ENCODE data around the gene ZMAT5.

The ZMAT5 gene

DNA sequence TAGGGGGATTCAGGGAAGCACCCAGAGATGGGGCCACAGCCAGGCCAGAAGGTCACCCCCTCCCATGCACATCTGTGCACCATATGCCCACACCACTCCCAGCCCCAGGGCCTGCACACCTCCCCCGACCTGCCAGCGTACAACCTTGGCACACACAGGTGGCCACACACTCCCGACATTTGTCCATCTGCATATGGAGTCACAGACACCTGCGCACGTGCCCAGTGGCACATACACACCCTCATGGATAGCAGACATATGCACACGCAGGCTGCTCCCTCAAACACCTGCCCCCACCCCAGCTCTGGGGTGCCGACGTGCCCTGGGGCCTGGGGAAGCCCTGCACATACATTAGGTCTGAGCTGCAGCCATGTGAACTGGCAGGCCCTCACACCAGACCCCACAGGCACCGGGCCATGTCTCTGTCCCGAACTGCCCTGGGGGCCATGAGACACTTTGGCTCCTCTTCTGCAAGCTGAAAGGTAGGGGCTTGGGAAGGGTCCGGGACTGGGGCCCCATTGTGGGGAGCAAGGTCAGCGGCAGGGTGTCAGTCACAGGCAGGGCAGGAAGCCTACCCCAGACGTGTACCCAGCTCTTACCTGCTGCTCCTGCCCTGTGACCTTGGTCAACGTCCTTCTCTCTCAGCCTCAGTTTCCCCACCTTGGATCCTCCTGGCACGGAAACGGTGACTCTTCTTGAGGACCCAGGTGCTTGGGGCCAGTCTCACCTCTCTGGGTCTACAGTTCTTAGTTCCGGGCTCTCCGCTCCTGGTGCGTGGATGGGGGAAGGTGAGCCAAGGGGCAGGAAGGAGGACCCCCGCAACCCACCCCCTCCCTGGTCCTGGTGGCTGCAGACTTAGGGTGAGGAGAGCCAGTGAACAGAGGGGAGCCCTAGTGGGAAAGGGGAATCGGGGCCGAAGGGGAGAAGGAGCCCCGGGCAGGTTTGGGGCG is 47.6 kb downstream of the ZMAT5 start:
- no peak for DNase-seq (ENCODE audit: low read depth, low spot score)
- no peak overlapping the region for H3K4me3 ChIP-seq (ENCODE audit: low read length)

DNA sequence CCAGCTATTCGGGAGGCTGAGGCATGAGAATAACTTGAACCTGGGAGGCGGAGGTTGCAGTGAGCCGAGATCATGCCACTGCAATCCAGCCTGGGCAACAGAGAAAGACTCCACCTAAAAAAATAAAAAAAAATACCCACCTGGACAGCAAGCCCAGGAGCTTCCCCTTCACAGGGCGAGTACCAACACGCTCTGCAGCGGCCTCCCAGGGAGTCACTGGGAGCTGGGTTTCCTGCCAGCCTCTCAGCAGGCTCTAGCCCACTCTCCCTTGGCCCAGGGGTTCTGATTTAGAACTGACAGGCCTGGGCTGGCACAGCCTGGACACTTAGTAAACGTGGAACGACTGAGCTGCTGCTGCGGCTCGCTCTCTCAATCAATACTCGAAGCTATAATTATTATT is 49.0 kb downstream of the ZMAT5 start:
- DNase-seq (ENCODE audit: low read depth, low spot score): no peak
- no peak overlapping the region for H3K4me3 ChIP-seq (ENCODE audit: low read length)

DNA sequence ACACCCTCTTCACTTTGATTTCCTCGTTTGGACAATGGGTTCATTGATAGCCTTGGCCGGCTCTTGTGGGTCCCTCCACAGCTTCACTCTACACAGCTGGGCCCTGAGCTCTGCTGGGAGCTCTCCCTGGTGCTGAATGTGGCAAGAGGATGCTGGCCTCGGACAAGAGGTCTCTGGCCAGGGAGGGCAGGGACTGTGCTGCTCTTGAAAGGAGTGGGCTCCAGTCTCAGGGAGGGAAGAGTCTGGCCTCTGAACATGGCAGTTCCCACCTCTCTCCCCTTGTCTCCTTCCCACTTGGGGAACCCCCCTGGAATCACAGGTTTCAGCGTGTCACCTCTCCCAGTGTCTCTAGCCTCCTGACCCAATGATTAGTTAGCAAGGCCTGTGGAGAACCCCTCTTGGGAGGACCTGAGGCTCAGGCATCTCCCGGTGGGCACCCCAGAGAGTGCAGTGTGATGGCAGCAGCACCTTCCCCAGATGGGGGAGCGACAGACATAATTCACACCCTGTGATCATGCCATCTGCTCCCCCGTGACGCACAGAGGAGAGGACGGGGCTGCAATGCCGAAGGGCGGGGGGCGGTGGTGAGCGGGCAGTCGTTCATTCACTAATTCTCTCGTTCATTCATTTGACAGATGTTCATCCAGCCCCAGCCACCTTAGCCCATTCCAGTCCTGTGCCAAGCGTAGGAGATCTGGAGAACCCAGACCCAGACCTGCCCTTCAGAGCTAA is 49.8 kb downstream of the ZMAT5 start:
- H3K4me3 ChIP-seq (ENCODE audit: low read length): no peak overlapping the region
- no peak for DNase-seq (ENCODE audit: low read depth, low spot score)

DNA sequence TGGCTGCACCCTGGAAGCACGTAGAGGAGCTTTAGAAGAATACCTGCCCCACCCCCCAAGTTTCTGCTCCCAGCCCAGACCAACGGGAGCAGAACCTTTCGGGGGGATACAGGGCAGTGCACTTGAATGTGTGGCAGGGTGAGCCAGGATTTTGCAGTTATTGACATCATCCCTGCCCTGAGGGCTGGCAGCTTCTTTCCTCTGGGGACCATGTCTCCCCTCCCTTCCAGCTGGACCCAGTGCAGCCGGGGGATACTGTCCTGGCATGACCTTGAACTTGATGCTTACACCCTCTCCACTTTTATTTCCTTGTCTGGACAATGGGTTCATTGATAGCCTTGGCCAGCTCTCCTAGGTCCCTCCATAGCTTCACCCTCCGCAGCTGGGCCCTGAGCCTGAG is 51.1 kb downstream of the ZMAT5 start:
- H3K4me3 ChIP-seq (ENCODE audit: low read length): no peak overlapping the region
- DNase-seq (ENCODE audit: low read depth, low spot score): no peak

DNA sequence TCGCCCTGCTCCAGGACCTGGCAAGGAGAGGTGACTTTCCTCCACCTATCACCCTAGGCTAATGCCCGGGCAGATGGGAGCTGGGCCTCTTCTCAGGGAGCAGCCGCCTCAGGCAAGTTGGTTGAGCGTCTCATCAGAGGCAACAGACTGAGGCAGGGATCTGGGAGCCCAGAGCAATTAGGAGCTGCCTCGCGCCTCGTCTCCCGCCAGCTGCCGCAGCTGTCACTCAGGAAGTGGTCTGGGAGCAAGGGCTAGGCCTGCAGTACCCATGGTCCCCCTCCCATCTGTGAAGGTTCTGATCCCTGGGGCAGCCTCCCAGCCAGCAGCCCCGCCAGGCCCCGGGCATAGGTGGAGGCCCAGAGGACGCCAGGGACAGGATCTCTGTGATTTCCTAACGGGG is 51.6 kb downstream of the ZMAT5 start:
- no peak for DNase-seq (ENCODE audit: low read depth, low spot score)

DNA sequence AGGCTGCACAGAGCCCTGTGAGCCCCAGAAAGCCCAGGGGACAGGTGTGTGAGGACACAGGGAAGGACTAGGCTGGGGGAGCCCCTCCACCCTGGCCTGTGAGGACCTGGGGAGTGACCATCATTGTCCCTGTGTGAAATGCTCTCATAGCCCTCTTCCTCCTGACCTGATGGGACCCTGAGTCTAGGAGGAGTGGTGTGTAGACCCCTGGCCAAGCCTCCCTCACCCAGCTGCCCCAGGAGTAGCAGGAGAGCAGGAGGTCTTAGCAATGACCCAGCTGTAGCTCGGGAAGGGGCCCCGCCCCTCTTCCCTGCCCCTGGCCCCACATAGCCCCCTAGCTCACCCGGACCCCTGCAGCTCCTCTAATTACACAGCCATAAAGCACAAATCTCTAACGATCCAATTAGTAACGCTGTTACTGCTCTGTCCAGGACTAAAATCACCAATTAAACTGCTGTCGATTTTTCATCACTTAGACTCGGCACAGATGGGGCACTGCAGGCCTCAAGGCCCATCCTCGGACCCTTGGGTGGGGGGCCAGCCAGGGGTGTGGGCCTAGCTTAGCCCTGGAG is 53.6 kb downstream of the ZMAT5 start:
- H3K4me3 ChIP-seq (ENCODE audit: low read length): no peak overlapping the region
- DNase-seq (ENCODE audit: low read depth, low spot score): no peak

More for the DNA sequence above, 51.6 kb downstream of the ZMAT5 start:
- no peak overlapping the region for H3K4me3 ChIP-seq (ENCODE audit: low read length)

DNA sequence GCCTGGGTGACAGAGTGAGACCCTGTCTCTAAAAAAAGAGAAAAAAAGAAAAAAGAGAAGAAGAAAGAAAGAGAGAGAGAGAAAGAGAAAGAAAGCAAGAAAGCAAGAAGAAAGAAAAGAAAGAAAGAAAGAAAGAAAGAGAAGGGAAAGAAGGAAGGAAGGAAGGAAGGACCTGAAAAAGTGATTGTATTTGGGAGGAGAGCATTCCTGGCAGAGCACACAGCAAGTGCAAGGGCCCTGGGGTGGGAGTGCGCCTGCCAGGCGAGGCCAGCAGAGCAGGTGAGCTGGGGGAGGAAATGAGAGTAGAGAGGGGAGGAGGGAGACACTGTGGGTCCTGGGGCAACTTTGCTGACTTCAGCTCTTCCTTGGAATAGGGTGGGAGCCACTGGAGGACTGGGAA is 54.7 kb downstream of the ZMAT5 start:
- H3K4me3 ChIP-seq (ENCODE audit: low read length): no peak overlapping the region
- no peak for DNase-seq (ENCODE audit: low read depth, low spot score)

DNA sequence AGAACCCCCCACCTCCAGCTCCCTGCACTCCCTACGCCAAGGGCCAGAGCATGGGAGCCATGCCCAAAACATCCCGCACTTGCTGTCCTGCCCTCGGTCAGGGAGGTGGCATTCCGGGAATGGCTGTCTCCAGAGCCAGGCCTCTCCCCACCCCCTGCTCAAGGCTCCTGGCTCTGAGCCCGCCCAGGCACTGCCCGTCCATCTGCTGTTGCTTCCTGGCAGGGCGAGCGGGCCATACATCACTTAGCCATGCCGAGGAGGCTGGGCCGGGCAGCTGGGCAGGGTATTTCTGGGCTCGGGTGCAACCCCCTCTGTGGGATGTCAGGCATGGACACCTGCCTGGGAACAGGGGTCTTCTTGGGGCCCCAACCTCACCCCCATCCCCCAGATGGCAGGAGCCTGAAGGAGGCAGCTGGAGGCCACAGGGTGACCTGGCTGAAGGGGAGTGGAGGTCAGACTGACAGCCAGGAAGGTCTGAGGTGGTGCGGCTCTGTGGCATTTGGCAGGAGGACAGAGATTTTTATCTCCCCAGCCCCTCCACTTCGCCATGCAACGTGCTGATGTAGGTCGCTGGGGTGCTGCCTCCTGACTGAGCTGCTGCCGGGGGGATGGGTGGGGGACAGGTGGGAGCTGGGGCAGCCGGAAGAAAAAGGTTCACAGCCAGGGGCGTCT is 55.7 kb downstream of the ZMAT5 start:
- H3K4me3 ChIP-seq (ENCODE audit: low read length): no peak overlapping the region
- no peak for DNase-seq (ENCODE audit: low read depth, low spot score)

DNA sequence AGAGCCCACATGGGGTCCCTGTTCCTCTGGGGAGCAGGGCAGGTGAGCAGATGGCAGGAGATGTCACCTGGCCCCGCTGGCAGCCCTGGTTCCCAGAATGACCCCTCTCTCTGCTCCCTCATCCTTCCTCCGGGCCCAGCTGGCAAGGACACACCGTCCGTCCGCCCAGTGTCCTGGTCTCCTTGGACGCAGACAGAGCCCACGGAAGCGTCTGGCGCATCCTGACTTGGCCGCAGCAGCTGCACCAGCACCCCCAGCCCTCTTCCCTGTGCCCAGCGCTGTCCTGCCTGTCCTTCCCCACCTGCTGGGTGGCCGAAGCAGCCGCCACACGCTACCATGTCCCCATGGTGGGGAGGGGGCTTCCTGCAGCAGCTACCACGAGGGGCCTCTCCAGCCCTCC is 56.6 kb downstream of the ZMAT5 start:
- DNase-seq (ENCODE audit: low read depth, low spot score): no peak
- no peak overlapping the region for H3K4me3 ChIP-seq (ENCODE audit: low read length)

DNA sequence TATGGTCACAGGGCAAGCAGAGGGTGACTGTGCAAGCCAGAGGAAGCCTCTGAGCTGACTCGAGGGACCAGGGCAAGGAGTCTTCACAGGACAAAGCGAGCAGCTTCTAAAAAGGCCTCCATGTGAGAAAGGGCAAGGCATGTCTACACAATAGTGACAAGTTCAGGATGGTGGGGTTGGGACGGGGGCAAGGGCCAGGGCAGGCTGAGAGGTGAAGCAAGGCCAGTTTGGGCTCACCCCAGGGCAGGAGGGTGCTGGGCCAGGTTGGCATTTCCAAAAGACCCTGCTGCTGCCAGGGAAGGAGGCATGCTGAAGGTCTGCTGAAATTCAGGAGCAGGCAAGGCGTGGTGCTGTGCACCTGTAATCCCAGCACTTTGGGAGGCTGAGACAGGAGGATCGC is 59.3 kb downstream of the ZMAT5 start:
- no peak for DNase-seq (ENCODE audit: low read depth, low spot score)
- no peak overlapping the region for H3K4me3 ChIP-seq (ENCODE audit: low read length)

DNA sequence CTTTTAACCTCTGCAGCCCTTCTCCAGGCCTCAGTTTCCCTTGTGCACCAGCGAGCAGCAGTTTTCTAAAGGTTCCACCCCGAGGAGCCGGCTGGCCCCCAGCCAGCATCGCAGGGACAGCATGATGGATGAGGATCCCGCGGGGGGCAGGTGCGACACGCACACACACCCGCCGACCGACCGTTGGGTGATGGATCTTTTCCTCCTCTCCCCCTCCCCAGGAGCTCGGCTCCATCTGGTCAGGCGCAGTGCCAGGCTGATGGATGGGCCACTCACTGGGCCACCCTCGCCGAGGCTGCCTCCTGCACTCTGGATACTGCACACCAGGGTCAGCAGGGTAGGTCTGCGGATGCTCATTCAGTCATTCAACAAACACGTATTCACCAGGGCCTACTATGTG is 59.8 kb downstream of the ZMAT5 start:
- H3K4me3 ChIP-seq (ENCODE audit: low read length): no peak overlapping the region
- DNase-seq (ENCODE audit: low read depth, low spot score): no peak

DNA sequence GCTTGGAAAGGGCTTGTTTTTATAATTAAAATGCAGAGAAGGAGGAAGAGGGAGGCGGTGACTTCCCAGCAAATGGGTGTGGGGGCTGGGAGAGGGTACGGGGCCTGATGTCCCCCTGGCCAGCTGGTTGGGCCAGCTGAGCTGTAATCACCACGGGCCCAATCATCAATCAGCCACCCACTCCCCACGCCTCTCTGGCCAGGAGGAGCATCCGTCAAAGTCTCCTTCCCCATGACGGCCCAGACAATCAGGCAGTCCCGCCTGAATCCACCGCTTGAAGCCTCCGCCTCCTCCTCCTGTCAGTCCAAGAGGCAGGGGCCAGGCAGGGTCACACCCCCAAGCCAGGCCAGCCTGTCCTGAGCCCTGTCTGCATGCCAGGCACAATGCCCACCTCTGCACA is 60.3 kb downstream of the ZMAT5 start:
- no peak overlapping the region for H3K4me3 ChIP-seq (ENCODE audit: low read length)
- DNase-seq (ENCODE audit: low read depth, low spot score): no peak

DNA sequence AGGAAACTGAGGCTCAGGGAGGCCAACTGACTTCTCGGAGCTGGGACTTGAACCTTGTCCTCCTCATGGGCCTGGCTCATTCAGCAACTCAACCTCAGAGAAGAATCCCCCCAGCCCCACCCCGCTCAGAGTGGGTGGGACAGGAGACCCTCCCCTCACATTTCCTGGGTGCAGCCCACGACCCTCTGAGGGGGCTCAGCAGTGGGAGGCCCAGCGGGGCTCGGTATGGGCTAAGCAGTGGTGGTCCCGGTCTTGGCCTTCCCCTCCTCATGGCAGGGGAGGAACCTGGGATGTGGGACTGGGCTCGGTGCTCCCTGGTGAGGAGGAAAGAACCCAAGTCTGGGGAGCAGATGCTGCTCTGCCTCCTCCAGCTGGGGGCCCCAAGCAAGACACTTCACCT is 61.2 kb downstream of the ZMAT5 start:
- no peak overlapping the region for H3K4me3 ChIP-seq (ENCODE audit: low read length)
- no peak for DNase-seq (ENCODE audit: low read depth, low spot score)

DNA sequence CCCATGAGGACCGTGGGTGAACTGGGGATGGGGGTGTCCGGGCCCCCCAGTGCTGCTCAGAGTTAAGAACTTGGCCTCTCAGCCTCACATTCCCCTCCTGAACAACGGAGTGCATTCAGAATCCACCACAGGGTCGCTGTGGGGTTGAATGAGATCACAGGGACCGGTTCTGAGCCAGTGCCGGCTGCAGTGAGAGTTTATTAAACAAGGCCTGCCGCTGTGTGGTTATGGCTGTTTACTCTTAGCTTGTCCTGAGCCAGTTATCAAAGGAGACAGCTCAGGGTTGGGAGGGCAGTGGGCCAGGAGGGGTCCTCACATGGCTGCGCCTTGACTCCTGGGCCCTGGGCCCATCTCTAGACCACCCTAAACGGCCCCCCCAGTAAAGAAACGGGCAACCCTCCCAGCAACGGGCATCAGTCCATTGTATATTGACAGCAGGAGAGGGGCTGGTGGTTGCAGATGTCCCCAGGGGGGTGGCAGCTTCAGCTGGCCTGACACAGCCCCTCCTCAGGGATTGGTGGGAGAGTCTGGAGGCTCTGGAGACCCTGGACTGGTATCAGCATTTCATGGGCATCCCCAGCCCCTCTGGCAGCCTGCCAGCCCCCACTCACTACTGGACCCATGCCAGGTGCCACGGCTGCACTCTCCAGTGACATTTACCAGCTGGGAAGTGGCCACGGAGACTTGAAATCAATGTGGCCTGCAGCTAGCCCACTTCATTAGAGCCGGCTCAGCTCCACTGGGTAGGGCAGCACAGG is 62.1 kb downstream of the ZMAT5 start:
- no peak overlapping the region for H3K4me3 ChIP-seq (ENCODE audit: low read length)
- no peak for DNase-seq (ENCODE audit: low read depth, low spot score)

DNA sequence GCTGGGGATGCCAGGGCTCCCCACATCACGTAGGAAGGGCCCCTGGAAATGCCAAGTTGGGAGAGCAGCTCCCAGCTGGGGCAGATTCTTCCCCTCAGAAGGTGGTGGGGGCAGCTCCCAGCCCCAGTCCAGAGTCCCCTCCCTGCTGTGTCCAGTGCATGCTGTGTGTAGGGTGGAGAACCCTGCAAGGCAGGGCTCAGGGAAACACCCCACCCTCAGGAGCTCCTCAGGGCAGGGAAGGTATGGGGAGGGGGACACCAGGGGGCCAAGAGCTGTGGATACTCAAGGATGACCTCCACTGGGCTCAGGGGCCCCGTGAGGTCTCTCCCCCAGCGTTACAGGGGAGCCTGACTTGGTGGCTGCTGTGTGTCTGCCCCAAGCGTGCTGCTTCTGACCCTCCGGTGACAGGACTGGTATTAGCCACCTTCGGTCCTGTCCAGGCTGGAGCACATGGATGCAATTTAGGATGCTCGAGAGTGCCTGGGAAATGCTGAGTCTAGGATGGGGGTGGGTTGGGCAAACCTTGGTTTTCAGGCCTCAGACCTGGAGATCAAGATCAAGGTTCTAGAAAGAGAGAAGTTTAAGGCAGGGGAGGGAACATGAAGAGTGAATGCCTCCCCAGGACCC is 63.1 kb downstream of the ZMAT5 start:
- DNase-seq (ENCODE audit: low read depth, low spot score): no peak
- H3K4me3 ChIP-seq (ENCODE audit: low read length): no peak overlapping the region

DNA sequence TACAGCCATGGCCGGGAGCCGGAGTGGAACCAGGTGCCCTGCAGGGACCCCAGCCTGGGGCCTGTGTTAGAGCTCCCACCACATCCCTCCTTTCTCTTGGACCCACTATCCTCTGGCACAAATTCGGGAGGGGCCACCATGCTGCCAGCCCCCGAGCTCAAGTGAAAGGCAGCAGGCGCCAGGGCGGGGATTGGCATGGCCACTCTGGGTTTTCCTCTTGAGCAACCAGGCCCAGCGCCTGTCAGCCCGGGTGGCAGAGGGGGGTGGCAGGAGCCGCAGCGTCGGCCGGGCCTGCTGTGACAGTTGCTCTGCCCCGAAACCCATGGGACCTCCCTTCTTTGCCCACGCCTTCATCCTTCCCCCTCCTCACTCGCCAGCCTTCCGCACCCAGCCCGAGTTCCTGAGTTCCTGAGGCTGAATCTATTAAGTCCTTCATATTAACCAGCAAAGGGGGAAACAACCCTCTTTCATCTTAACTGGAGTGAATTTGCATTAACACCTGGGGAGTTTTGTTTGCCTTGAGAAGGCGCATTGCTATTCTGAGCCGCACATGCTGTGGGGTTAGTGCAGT is 63.8 kb downstream of the ZMAT5 start:
- DNase-seq (ENCODE audit: low read depth, low spot score): no peak
- no peak overlapping the region for H3K4me3 ChIP-seq (ENCODE audit: low read length)

DNA sequence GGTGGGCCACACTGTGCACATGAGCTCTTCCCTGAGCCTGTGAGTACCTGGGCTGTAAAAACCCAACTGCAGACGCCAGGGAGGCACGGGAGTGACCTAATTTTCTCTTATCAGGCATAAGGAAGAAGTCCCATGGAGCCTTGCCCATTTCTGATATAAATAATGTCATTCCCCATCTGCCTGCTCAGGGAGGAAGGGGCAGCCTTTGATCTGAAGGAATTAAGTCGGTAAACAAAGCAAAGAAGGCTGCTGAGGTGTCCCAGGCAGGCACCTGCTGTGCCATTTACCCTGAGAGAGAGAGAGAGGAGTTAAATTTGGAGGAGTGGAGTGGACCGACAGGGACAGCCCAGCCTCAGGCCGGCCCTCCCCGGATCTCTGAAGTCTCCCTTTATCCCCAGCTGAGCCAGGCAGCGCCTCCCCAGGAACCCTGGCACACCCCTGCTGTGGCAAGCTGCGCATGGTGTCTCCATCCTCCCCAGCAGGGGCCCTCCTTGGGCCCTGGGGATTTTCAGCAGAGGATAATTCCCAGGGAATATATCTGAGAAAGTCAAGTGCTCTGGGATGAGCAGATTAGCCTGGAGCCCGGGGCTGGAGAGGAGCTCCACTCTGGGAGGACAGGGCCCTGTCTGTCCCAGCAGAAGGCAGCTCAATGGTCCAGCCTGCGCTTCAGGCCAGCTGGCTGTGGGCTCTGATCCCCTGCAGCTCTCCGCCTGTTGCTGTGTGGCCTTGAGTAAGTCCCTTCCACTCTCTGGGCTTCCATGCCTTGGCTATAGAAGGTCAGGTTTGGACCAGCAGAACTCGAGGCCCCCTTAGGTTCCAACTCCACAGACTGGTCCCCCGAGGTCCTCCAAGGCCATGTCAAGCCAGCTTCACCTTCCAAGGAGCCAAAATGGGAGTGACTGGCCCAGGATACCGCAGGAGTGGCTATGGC is 64.5 kb downstream of the ZMAT5 start:
- no peak for DNase-seq (ENCODE audit: low read depth, low spot score)
- no peak overlapping the region for H3K4me3 ChIP-seq (ENCODE audit: low read length)

Data from Jurkat, Clone E6-1 (cell line).